Liver (tissue), 9 donors: ENCODE measurements around the gene PCDHA10. TPM values are rescaled to one million over a fixed set of nuclear protein-coding genes. Genes with fewer than 3 reads are reported as not detected.
A peak's percentile ranks its signal among the peaks of the same experiment; 100 is the strongest.

ENCODE experiments used
- DNase-seq: peaks from one replicate; pipeline ENCODE4 v3.0.0-alpha.2; 2017; ENCODE audit warnings: low spot score
- H3K27ac ChIP-seq, 2 donors: one replicate each; pipeline ENCODE4 v1.7.0; 2013; ENCODE audit warnings: inconsistent platforms in 2 of 2, low read length in 2 of 2, control low read depth in 1 of 2, low read depth in 1 of 2, mild to moderate bottlenecking in 1 of 2
- H3K27me3 ChIP-seq, 4 donors: one replicate each; pipeline versions ENCODE4 v1.6.1 to v1.7.0; 2013; ENCODE audit warnings: low read length in 3 of 4, inconsistent platforms in 1 of 4, mild to moderate bottlenecking in 1 of 4, moderate library complexity in 1 of 4; ENCODE audit not compliant: control insufficient read depth in 4 of 4, insufficient read depth in 4 of 4
- H3K36me3 ChIP-seq, 4 donors: one replicate each; pipeline versions ENCODE4 v1.6.1 to v1.7.0; 2013; ENCODE audit warnings: low read length in 3 of 4, mild to moderate bottlenecking in 3 of 4, low read depth in 1 of 4, moderate library complexity in 1 of 4; ENCODE audit not compliant: control insufficient read depth in 4 of 4, insufficient read depth in 3 of 4
- H3K4me1 ChIP-seq, 4 donors: one replicate each; pipeline versions ENCODE4 v1.6.1 to v1.7.0; 2013; ENCODE audit warnings: low read length in 3 of 4, mild to moderate bottlenecking in 3 of 4, moderate library complexity in 1 of 4; ENCODE audit not compliant: control insufficient read depth in 4 of 4, insufficient read depth in 4 of 4
- H3K4me3 ChIP-seq, 3 donors: one replicate each; pipeline versions ENCODE4 v1.6.1 to v1.7.0; 2013; ENCODE audit warnings: low read length in 3 of 3, control low read depth in 1 of 3, low read depth in 1 of 3, mild to moderate bottlenecking in 1 of 3
- H3K9ac ChIP-seq, 2 donors: one replicate each; pipeline ENCODE4 v1.7.0; 2013; ENCODE audit warnings: low read length in 2 of 2, mild to moderate bottlenecking in 2 of 2, moderate library complexity in 2 of 2, control low read depth in 1 of 2, low read depth in 1 of 2
- H3K9me3 ChIP-seq, 4 donors: one replicate each; pipeline versions ENCODE4 v1.6.1 to v1.7.0; 2013; ENCODE audit warnings: low read length in 3 of 4; ENCODE audit not compliant: control insufficient read depth in 4 of 4
- FOXA1 ChIP-seq: IDR thresholded peaks from 2 replicates; pipeline ENCODE4 v1.6.1; 2016; ENCODE audit warnings: antibody characterized with exemption
- FOXA2 ChIP-seq: IDR thresholded peaks from 2 replicates; pipeline ENCODE4 v1.6.1; 2016; ENCODE audit warnings: antibody characterized with exemption
- HNF4A ChIP-seq, 2 donors: conservative IDR thresholded peaks; 2 replicates each; pipeline ENCODE4 v1.6.1; 2016; ENCODE audit warnings: antibody characterized with exemption in 2 of 2, mild to moderate bottlenecking in 2 of 2
- JUND ChIP-seq, 2 donors: IDR thresholded peaks; 2 replicates each; pipeline ENCODE4 v1.6.1; 2016; ENCODE audit warnings: antibody characterized with exemption in 2 of 2
- RAD21 ChIP-seq, 2 donors: IDR thresholded peaks; 2 replicates each; pipeline ENCODE4 v1.6.1; 2016; ENCODE audit warnings: antibody characterized with exemption in 2 of 2, mild to moderate bottlenecking in 2 of 2
- SP1 ChIP-seq: IDR thresholded peaks from 2 replicates; pipeline ENCODE4 v1.6.1; 2018; ENCODE audit warnings: antibody characterized with exemption, mild to moderate bottlenecking
- WGBS: extraction: QIAGEN DNeasy Blood & Tissue Kit; methylation state at CpG from one replicate; pipeline ENCODE4 v1.1.7; 2013; 5-methylcytosine and 5-hydroxymethylcytosine counted together
- polyA plus RNA-seq, 2 donors: library from polyadenylated mRNA; stranded (reverse) in 1 of 2; unstranded in 1 of 2; fragments of 200-250 nt in 1 of 2; fragments of >200 nt in 1 of 2; fragmentation: Nextera tagmentation in 1 of 2; extraction: Ambion mirVana in 1 of 2; gene quantifications; one replicate each; pipeline versions ENCODE4 v1.2.1 to v1.2.3, GENCODE V29; 2013 to 2015
- total RNA-seq, 2 donors: library from RNA; depleted of rRNA; stranded (reverse); fragments of >200 nt; gene quantifications; one replicate each; pipeline ENCODE4 v1.2.3, GENCODE V29; 2014
- TF ChIP-seq, protein P1 (sequence below): fragments of 150-350 bp; IDR thresholded peaks from 2 replicates; pipeline ENCODE4 v1.5.1; 2017; ENCODE audit warnings: improper control_type of control experiment, low read depth, low read length; ENCODE audit not compliant: missing input control
- TF ChIP-seq, protein P2 (sequence below): IDR thresholded peaks from 2 replicates; pipeline ENCODE4 v1.6.1; 2016; ENCODE audit warnings: antibody characterized with exemption, mild to moderate bottlenecking
- donor health status: healthy.
- donor health status: healthy.
- donor health status: healthy.
- donor health status: healthy.
- donor health status: healthy.

The PCDHA10 gene
- total and polyA plus RNA-seq, 4 donors: under 0.01 to 0.01 TPM; not detected in 2

GRCh38 chr5:140868721-140869554 lies 13.2 kb downstream of the PCDHA10 start, which contains the start of gene PCDHA11:
Gene PCDHA11, plus strand, starts transcription at chr5:140868957. Its CDS starts 147 bp downstream, at chr5:140869104.
- Histone ChIP-seq H3K27ac (no peak within 1 kb of the TSS), H3K27me3 (peaks cover 0 to 11% (median 5%) of the 10 kb centered on the region in 4 donors), H3K9me3 (peaks cover 12 to 23% (median 17%) of the 10 kb centered on the region in 4 donors), H3K4me3 (peak within 1 kb of the TSS in 1 of 3 donors; percentile 5), H3K36me3 (no peaks in the 10 kb centered on the region), H3K9ac (no peak within 1 kb of the TSS), H3K4me1 (no peaks in the 10 kb centered on the region)
- TF ChIP-seq, protein P1, sequence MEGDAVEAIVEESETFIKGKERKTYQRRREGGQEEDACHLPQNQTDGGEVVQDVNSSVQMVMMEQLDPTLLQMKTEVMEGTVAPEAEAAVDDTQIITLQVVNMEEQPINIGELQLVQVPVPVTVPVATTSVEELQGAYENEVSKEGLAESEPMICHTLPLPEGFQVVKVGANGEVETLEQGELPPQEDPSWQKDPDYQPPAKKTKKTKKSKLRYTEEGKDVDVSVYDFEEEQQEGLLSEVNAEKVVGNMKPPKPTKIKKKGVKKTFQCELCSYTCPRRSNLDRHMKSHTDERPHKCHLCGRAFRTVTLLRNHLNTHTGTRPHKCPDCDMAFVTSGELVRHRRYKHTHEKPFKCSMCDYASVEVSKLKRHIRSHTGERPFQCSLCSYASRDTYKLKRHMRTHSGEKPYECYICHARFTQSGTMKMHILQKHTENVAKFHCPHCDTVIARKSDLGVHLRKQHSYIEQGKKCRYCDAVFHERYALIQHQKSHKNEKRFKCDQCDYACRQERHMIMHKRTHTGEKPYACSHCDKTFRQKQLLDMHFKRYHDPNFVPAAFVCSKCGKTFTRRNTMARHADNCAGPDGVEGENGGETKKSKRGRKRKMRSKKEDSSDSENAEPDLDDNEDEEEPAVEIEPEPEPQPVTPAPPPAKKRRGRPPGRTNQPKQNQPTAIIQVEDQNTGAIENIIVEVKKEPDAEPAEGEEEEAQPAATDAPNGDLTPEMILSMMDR: peak; percentile 21
- TF ChIP-seq RAD21 (IDR thresholded peaks at IDR 0.05) (peak; percentile 35 to 53), JUND (IDR thresholded peaks at IDR 0.05) (no peak)
- no peak for DNase-seq
- 16% methylated on average over 41 of the region's 41 CpGs for WGBS

- Histone ChIP-seq H3K4me3 (no peak overlapping the region), H3K27me3 (peaks cover 0 to 11% (median 5%) of the 10 kb centered on the region in 4 donors), H3K27ac (no peak overlapping the region), H3K9ac (no peak overlapping the region), H3K4me1 (no peaks in the 10 kb centered on the region), H3K9me3 (peaks cover 12 to 23% (median 17%) of the 10 kb centered on the region in 4 donors), H3K36me3 (no peaks in the 10 kb centered on the region)
- TF ChIP-seq SP1: no peak
- TF ChIP-seq RAD21 (IDR thresholded peaks at IDR 0.05): no peak
- no peak for TF ChIP-seq FOXA2
- TF ChIP-seq FOXA1: no peak
- TF ChIP-seq HNF4A (conservative IDR thresholded peaks at IDR 0.05): no peak
- TF ChIP-seq, protein P2, sequence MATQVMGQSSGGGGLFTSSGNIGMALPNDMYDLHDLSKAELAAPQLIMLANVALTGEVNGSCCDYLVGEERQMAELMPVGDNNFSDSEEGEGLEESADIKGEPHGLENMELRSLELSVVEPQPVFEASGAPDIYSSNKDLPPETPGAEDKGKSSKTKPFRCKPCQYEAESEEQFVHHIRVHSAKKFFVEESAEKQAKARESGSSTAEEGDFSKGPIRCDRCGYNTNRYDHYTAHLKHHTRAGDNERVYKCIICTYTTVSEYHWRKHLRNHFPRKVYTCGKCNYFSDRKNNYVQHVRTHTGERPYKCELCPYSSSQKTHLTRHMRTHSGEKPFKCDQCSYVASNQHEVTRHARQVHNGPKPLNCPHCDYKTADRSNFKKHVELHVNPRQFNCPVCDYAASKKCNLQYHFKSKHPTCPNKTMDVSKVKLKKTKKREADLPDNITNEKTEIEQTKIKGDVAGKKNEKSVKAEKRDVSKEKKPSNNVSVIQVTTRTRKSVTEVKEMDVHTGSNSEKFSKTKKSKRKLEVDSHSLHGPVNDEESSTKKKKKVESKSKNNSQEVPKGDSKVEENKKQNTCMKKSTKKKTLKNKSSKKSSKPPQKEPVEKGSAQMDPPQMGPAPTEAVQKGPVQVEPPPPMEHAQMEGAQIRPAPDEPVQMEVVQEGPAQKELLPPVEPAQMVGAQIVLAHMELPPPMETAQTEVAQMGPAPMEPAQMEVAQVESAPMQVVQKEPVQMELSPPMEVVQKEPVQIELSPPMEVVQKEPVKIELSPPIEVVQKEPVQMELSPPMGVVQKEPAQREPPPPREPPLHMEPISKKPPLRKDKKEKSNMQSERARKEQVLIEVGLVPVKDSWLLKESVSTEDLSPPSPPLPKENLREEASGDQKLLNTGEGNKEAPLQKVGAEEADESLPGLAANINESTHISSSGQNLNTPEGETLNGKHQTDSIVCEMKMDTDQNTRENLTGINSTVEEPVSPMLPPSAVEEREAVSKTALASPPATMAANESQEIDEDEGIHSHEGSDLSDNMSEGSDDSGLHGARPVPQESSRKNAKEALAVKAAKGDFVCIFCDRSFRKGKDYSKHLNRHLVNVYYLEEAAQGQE: no peak
- WGBS: 48% methylated on average over 5 of the region's 5 CpGs
- DNase-seq: no peak
These were observed 13.8 kb downstream of the PCDHA10 start for GRCh38 chr5:140869555-140869886.
